SK-N-MC (cell line): ENCODE data around the gene NHERF2.

Experiments used
- EZH2 ChIP-seq: fragments of 200-600 bp; sonication (generic); IDR thresholded peaks from one replicate; pipeline ENCODE4 v1.6.1; 2017; ENCODE audit warnings: antibody characterized with exemption
- POLR2AphosphoS5 ChIP-seq: IDR thresholded peaks from 2 replicates; pipeline ENCODE4 v1.6.1; 2012; ENCODE audit warnings: mild to moderate bottlenecking, low read depth, low read length, borderline replicate concordance

- no peak for TF ChIP-seq EZH2
- TF ChIP-seq POLR2AphosphoS5 = no peak
Measured at GRCh38 chr16:2076072-2076865, 49.6 kb downstream of the NHERF2 start.
